BE2C (cell line): Measurements from ENCODE around the gene GPC6.

Experiments used
- DNase-seq: peaks from one replicate; pipeline ENCODE4 v3.0.0-alpha.2; 2020
- H3K27me3 ChIP-seq: fragments of 250-450 bp; sonication (Bioruptor Pico); 2 replicates; pipeline ENCODE4 v1.5.1; 2020; ENCODE audit warnings: mild to moderate bottlenecking
- H3K36me3 ChIP-seq: fragments of 250-450 bp; sonication (Bioruptor Pico); 2 replicates; pipeline ENCODE4 v1.5.1; 2020; ENCODE audit warnings: mild to moderate bottlenecking
- H3K4me1 ChIP-seq: fragments of 250-450 bp; sonication (Bioruptor Pico); 2 replicates; pipeline ENCODE4 v1.5.1; 2020
- H3K4me3 ChIP-seq: 2 replicates; pipeline ENCODE4 v1.5.1; 2011; ENCODE audit warnings: low read depth, low read length
- H3K9me3 ChIP-seq: fragments of 250-450 bp; sonication (Bioruptor Pico); 2 replicates; pipeline ENCODE4 v1.5.1; 2020
- TF ChIP-seq, protein P1 (sequence below): IDR thresholded peaks from 2 replicates; pipeline ENCODE4 v1.5.1; 2012; ENCODE audit warnings: mild to moderate bottlenecking, low read depth, low read length

GPC6 gene

GRCh38 chr13:93778548-93778947 is 551.9 kb downstream of the GPC6 start:
- Histone ChIP-seq H3K36me3 (no peaks in the 10 kb centered on the region), H3K4me1 (peaks cover 13% of the 10 kb centered on the region), H3K9me3 (peaks cover 2% of the 10 kb centered on the region; the same call in 1 of the 2 replicates), H3K27me3 (no peaks in the 10 kb centered on the region), H3K4me3 (no peak overlapping the region)
- TF ChIP-seq, protein P1, sequence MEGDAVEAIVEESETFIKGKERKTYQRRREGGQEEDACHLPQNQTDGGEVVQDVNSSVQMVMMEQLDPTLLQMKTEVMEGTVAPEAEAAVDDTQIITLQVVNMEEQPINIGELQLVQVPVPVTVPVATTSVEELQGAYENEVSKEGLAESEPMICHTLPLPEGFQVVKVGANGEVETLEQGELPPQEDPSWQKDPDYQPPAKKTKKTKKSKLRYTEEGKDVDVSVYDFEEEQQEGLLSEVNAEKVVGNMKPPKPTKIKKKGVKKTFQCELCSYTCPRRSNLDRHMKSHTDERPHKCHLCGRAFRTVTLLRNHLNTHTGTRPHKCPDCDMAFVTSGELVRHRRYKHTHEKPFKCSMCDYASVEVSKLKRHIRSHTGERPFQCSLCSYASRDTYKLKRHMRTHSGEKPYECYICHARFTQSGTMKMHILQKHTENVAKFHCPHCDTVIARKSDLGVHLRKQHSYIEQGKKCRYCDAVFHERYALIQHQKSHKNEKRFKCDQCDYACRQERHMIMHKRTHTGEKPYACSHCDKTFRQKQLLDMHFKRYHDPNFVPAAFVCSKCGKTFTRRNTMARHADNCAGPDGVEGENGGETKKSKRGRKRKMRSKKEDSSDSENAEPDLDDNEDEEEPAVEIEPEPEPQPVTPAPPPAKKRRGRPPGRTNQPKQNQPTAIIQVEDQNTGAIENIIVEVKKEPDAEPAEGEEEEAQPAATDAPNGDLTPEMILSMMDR: no peak
- DNase-seq: no peak

DNA sequence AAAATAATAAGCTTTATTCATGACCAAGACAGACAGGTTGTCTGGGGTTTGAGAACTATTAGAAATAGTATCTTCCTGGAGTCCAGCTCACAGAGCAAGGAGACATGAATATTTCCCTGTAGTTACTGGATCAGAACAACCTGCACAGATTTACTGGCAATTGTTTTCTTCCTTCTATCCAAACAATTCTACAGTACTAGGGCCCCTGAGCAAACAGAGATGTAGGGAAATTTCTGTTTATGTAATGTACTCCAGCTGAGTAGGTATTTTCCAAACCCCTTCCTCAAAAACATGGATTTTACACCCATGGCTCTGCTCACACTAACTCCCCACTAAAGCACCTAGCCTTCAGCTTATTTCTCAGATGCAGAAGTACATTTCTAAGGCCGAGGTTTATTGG is 557.6 kb downstream of the GPC6 start:
- Histone ChIP-seq H3K27me3 (no peaks in the 10 kb centered on the region), H3K9me3 (peaks cover 2% of the 10 kb centered on the region; the same call in 1 of the 2 replicates), H3K36me3 (no peaks in the 10 kb centered on the region), H3K4me1 (peaks cover 6% of the 10 kb centered on the region), H3K4me3 (no peak overlapping the region)
- TF ChIP-seq, protein P1: no peak
- no peak for DNase-seq

DNA sequence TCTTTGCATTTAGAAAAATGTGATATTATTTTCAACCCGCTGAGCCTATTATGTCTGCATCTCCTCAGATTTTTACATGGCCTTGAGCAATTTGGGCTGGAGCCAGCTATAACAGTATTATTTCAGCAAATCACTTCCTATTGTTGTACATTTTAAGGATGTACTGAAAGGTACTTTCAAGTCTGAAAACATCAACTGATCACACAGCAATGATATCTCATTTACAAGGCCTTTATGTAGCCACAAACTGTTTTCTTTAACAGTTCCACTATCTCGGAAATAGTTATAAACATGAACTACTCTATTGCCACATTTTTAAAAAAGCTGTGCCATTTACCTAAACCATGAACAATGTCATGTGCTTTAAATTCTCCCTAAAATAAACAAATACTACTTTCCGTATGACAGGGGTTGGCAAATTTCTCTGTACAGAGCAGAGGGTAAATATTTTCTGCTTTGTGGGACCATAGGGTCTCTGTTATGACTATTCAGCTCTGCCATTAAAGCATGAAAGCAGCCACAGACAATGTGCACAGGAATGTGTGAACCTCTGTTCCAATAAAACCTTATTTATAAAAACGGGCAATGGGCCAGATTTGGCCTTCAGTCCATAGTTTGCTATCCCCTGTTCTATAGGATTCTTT is 560.4 kb downstream of the GPC6 start:
- H3K27me3 ChIP-seq: no peaks in the 10 kb centered on the region
- no peaks in the 10 kb centered on the region for H3K36me3 ChIP-seq
- peaks cover 2% of the 10 kb centered on the region; the same call in 1 of the 2 replicates for H3K9me3 ChIP-seq
- peaks cover 8% of the 10 kb centered on the region for H3K4me1 ChIP-seq
- DNase-seq: peak; percentile 20
- TF ChIP-seq, protein P1: no peak
- H3K4me3 ChIP-seq: no peak overlapping the region

- TF ChIP-seq, protein P1: no peak
- Histone ChIP-seq H3K36me3 (no peaks in the 10 kb centered on the region), H3K4me1 (peaks cover 8% of the 10 kb centered on the region), H3K4me3 (no peak overlapping the region), H3K27me3 (no peaks in the 10 kb centered on the region), H3K9me3 (no peaks in the 10 kb centered on the region)
- DNase-seq: peak; percentile 15
Observed at GRCh38 chr13:93788456-93788855, 561.8 kb downstream of the GPC6 start.

DNA sequence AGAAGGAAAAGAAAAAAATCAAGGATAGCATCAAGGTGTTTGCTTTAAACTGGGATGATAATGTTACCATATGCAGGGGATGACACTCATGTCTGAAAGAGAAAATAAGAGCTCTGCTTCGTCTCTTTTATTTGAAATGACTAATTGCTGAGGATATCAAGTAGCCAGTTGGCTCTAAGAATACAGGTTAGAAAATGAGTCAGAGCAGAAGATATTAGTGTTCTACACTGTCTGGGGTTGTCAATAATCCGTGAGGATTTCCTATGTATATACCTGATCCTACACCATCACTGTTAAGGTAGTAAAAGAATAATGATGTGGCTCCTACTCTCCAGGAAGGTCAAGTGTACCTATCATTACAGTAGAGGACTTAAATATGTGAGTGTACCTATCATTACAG is 562.5 kb downstream of the GPC6 start:
- TF ChIP-seq, protein P1: no peak
- no peaks in the 10 kb centered on the region for H3K9me3 ChIP-seq
- H3K4me3 ChIP-seq: no peak overlapping the region
- DNase-seq: no peak
- H3K36me3 ChIP-seq: no peaks in the 10 kb centered on the region
- H3K27me3 ChIP-seq: no peaks in the 10 kb centered on the region
- H3K4me1 ChIP-seq: peaks cover 8% of the 10 kb centered on the region

DNA sequence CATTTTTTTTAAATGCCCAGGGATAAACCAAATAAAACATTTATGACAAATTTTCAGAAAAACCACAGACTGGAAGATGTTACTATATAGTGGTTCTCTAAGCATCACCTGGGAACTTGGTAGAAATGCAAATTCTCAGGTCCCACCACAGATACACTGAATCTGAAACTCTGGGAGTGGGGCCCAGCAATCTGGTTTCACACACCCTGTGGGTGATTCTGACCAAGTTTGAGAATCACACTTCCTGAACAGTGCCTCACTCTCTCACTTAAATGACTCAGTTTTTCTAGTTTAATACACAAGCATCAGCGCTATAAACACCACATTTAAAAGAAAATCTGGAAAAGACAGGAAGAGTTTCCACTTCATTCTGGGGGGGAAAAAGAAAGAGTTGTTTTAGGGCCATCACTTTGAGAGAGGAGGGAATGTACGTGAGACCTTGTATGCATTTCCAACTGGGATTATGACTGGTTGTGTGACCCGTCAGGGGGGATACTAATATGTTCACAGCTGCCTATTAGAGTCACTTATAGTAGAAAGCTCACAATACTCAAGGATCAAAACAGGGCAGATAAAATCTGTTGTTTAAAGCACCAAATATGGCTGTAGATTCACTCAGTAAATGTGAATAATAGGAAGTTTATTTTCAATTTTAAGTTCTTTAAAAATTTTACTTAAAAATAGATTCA is 567.7 kb downstream of the GPC6 start:
- Histone ChIP-seq H3K4me3 (no peak overlapping the region), H3K36me3 (no peaks in the 10 kb centered on the region), H3K9me3 (no peaks in the 10 kb centered on the region), H3K4me1 (peaks cover 2% of the 10 kb centered on the region; the same call in 1 of the 2 replicates), H3K27me3 (no peaks in the 10 kb centered on the region)
- DNase-seq: no peak
- TF ChIP-seq, protein P1: no peak
